ENCODE data around the gene CTBP1.

- TF ChIP-seq CTCF (optimal IDR thresholded peaks at IDR 0.05 in 1 of 3, IDR thresholded peaks at IDR 0.05 in 1 of 3, conservative IDR thresholded peaks at IDR 0.05 in 1 of 3; ENCODE audit: extremely low read depth in 1 of 3, insufficient read depth in 2 of 3, low read length in 3 of 3): no peak
- no peak for TF ChIP-seq EZH2 (IDR thresholded peaks at IDR 0.05; ENCODE audit: low read length)
Measured at GRCh38 chr4:1227816-1228215, 21.1 kb downstream of the CTBP1 start.

Measured in keratinocyte (primary cell).